ENCODE data around the gene MED26.

MED26 gene

DNA sequence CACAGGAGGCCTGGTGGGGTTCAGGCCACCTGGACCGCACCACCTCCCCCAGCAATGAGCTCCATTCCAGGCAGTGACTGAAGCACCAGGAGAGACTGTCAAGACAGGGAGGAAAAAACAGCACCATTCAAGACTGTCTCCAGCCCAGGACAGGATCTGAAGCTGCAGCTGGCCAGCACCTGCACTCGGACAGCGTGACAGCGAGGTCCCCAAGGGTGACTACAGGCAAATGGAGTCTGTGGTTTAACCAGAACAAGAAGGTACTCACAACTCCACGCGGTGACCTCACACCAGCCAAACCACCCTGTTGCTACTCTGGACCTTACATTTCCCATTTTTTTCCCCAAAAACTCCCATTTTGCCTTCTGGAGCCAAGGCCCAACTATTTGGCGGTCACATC lies 9.8 kb downstream of the MED26 start:
- in situ Hi-C loops (cut with MboI; ENCODE audit: low sequenced_read_pairs) = no loop called here

DNA sequence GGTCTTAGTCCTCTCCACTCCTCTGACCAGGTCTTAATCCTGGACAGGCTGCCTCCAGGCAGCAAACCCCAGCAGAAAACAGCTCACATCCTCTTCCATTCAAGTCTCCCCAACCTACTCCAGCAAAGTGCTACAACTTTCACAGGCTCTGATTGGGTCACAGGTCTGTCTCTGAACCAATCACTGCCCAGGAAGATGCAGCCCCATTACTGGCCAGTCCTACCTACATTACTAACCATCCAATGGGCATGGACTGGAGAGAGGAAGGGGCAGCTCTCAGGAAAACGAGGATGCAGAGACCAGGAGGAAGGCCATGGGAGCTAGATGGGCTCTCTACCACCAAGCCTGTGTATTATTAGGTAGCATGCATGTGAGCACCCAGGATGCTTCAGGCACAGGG lies 12.2 kb downstream of the MED26 start:
- in situ Hi-C loops (cut with MboI; ENCODE audit: low sequenced_read_pairs) = no loop called here

DNA sequence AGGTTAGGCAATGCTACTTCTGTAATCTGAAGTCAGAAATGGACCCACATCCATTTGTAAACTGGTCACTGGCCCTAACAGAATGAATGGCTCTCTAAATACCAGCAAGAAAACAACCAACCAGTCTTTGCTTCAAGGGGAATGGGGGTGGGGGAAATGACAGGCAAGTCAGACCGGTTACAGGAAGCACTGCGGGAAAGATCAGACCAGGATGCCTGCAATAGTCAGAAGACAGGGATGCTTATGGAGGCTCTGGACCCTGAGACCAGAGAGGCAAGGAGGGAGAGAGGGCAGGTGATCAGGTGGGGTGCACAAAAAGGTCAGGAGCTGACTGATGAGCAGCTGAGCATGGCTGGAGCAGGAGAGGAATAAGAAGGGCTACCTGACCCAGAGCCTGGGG lies 13.1 kb downstream of the MED26 start:
- in situ Hi-C loops (cut with MboI; ENCODE audit: low sequenced_read_pairs) = no loop called here

DNA sequence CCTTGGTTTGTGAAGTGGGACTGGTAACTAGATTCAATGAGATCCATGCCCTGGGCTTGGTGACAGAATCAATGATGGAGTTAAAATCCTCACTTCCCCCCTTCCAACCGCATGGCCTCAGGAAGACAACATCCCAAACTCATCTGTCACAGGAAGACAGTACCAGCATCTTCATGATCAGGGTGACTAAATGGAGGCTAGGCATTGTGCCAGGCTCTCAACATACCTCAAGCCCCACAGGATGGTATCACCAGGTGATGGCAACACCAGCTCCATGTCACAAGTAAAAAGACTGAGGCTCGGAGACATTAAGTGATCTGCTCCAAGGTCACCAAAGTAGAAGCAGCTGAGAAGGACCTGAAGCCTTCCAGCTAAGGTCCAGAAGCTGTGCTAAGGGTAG lies 14.2 kb downstream of the MED26 start:
- in situ Hi-C loops (cut with MboI; ENCODE audit: low sequenced_read_pairs) = no loop called here

DNA sequence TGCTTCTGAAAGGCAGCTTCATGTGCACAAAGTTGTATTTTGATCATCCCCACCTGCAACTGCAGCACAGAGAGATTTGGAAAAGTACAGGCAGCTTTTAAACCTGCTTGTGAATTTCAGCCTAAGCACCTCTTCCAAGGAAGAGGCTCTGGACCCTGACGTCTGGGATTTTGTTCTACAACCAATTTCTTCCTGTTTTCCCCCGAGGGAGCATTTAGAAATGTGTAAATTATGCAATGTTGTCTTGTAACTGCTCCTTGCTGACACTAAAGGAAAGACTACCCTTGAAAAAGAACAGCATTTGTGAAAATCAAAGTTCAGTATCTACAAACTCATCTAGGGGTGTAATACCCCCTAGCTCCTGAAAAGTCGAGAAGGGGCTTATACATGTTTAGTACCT lies 15.4 kb downstream of the MED26 start:
- in situ Hi-C loops (cut with MboI; ENCODE audit: low sequenced_read_pairs) = no loop called here

DNA sequence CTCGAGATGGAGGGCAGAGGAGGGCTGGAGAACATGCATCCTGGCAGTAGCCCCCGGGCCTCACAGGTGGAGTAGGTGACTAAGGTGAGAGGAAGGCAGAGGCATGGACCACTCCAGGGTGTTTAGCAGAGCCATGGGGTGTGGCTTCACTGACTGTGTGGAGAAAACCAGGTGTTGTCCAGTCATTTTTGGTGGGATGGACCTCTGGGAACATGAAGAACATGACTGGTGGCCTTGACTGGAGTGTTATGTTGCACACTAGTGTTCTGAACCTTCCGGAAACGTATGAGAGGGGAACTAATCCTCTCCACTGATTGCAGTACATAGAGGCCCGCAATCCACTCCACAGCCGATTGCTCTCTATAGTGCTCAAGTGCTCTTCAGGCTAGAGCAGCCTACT lies 16.9 kb downstream of the MED26 start:
- in situ Hi-C loops (cut with MboI; ENCODE audit: low sequenced_read_pairs) = no loop called here

DNA sequence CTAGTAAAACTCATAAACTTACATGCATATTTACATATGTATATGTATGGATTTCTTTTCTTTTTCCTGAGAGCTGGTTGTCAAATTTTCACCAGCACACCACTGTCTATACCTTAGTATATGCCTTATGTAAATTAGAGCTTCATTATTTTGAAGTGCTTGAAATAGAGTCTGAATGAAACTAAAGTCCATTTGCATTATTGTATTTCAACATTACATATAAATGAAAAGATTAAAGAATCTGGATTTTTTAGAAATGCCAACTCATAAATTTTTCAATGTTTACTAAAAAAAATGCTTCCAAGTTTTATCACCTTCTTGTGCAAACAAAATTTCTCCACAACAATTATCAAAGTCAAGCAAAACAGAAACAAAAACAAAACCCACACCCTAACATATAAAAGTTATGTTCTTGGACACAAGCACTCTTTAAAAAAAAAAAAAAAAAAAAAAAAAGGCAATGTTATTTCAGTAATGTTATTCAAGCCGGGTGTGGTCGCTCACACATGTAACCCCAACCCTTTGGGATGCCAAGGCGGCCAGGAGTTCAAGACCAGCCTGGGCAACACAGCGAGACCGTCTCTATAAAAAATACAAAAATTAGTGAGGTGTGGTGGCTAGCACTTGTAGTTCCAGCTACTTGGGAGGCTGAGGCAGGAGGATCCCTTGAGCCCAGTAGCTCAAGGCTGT lies 18.3 kb downstream of the MED26 start:
- in situ Hi-C loops (cut with MboI; ENCODE audit: low sequenced_read_pairs) = no loop called here

DNA sequence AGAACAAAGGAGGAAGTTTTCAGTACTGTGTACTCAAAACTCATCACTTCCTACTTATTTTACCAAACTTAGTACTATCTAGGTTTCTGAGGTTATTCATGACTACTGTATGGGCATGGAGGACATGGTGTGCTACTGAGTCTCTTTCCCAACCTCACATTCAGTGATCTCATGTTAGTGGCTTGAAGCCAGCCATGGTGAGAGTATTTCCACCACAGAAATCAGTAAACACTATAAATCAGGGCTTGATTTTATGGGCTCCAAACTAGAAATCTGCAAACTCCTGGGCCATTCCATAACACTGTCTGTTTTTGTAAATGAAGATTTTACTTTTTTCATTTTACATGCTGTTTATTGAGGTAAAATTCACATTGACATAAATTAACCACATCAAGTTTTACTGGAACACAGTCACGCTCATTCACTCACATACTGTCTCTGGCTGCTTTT lies 19.7 kb downstream of the MED26 start:
- in situ Hi-C loops (cut with MboI; ENCODE audit: low sequenced_read_pairs) = no loop called here

DNA sequence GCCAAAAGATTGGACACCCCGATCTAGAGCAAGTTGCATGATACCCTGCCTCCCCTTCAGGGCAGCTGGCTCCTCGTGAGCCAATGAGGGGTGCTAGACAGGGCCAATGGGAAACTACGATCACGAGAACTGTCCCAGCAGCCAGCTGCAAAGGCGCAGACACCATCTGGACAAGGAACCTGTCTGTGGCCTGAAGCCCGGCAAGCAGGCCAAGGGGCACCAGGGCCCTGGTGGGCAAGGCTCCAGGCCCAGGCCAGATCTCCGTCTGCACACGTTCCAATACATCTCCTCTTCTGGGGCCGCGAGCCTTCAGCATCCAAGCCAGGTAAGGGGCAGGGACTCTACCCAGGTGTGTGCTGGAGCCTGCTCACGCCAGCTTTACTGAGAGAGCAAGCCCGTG lies 20.2 kb downstream of the MED26 start:
- in situ Hi-C loops (cut with MboI; ENCODE audit: low sequenced_read_pairs) = no loop called here

DNA sequence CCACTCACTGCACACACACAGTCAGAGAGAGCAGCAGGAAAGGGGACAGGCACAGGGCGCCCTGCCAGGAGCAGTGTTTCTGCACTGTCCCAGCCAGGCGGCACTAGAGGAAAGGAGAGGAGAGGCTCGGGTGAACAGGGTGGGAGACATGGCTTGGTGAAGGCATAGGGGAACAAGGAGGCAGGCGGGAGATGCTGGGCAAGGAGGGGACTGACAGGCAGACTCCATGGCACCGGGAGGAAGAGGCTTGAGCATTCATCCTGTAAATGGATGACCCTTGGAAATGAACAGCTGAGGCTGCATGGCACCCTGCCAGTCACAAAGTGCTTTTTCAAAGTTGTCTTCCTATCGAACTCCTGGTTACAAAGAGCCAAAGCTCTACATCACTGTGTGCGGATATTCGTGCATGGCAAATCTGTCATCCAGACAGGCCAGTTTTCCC lies 22.4 kb downstream of the MED26 start:
- in situ Hi-C loops (cut with MboI; ENCODE audit: low sequenced_read_pairs) = no loop called here

DNA sequence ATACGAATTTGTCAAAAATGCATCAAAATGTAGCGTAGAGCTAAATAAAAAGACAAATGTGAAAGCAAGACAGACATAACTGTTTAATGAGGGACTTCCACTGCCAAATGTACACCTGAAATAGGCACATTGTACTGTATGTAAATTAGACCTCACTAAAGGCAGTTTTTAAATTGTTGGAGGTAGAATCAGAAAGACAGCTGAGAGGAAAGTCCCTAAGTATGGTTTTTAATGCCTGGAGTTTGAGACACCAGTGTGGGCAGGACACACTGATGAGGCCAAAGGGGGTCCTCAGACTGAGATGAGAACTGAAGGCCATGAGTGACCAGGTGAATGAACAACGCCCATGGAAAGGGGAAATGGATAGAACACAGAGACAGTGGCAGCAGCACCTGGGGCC lies 22.9 kb downstream of the MED26 start:
- in situ Hi-C loops (cut with MboI; ENCODE audit: low sequenced_read_pairs) = no loop called here

DNA sequence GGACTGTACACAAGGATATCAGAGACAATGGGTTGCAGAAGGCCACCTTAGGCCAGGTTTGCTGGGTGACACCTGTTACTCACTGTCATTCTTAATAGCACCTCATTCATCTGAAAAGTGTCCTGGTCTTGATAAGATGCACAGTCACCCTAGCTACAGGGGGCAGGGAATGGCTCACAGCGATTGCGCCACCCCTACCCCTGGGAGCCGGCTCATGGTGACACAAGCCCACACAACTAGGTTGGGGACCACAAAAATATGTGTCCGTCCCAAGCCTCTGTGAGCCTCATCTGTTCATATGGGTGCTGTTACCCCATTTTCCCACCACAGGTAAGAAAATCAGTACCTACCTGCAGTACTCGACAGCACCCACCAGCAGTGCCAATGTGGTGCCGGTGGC lies 23.4 kb downstream of the MED26 start:
- in situ Hi-C loops (cut with MboI; ENCODE audit: low sequenced_read_pairs) = no loop called here

DNA sequence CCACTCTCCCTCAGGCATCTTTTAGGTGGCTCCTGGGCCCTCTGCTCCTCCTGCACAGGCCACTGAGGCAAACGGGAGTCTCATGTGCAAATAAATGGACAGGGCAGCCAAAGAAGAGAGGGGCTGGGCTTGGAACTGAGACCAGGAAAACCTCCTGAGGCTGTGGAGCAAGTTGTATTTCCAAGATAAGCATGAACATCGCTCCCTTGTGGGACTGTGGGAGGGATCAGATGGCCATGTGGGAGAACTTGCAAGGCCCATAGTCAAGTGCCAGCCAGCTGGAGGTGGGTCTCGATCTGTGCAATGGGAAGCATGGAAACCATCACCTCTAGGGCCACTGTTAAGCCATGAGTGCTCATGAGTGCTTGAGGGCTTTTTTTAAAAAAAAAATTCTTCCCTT lies 24.9 kb downstream of the MED26 start:
- in situ Hi-C loops (cut with MboI; ENCODE audit: low sequenced_read_pairs) = no loop called here

DNA sequence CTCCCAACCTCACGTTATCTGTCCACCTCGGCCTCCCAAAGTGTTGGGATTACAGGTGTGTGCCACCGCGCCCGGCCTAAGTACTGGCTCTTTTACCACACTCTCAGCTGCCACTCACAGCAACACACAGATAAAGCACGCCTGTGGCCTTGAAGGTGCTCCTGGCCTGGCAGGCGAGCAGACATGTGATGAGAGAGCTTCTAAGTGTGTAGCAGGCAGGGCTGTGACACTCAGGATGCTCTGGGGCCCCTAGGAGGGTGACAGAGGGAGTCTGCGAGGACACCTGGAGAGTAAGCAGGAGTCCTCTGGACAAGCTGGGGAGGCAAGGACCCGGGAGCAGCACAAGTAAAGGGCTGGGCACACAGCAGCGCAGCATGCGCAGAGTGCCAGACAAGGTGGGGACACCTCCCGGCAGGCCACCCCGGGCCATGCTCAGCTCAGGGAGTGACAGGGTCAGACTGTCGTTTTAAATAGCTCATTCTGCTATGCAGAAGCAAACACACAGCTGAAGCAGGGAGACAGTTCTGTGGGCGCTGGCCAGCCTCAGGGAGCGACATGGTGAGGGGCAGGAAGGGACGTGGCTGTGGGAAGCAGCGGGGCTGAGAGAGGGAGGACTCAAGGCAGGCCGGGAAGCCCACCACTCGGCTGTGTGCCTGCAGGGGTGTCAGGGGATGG lies 26.5 kb downstream of the MED26 start:
- in situ Hi-C loops (cut with MboI; ENCODE audit: low sequenced_read_pairs) = no loop called here

DNA sequence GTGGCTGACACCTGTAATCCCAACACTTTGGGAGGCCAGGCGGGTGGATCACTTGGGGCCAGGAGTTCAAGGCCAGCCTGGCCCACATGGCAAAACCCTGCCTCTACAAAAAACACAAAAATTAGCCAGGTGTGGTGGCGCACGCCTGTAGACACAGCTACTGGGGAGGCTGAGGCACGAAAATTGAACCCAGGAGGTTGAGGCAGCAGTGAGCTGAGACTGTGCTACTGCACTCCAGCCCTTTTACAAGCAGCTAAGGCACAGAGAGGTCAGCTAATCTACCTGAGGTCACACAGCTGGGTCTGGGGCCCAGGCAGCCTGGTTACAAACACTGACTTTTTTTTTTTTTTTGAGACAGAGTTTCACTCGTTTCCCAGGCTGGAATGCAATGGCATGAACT lies 27.2 kb downstream of the MED26 start:
- in situ Hi-C loops (cut with MboI; ENCODE audit: low sequenced_read_pairs) = no loop called here

DNA sequence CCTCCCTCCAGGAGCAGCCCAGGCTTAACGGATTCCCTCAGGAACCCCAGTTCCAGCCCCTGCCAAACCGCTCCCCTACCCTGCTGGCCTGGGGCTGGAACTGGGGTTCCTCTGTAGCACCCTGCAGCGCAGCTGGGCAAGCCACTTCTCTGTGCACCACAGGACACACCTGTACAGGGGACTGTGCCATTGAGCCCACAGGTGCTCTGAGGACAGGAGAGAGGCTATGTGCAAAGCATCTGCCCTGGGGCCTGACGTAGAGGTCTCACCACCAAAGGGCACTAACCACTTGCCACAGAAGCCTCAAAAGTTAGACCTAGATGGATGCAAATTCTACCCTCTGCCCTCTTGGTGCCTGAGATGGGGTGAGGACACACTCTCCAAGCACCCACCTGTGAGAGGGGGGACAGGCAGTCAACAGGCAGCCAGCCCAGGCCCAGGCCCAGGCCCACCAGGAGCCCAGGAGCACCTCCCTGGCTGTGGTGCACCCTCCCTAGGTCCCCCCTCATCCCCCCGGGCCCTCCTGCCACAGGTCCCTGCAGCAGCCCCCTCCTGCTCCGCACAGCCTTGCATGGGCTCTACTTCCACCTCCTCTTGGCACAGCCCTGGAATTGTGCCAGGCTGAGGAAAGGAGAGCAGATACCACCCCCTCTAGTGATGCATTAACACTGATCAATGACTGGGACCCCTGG lies 28.2 kb downstream of the MED26 start:
- in situ Hi-C loops (cut with MboI; ENCODE audit: low sequenced_read_pairs) = no loop called here

DNA sequence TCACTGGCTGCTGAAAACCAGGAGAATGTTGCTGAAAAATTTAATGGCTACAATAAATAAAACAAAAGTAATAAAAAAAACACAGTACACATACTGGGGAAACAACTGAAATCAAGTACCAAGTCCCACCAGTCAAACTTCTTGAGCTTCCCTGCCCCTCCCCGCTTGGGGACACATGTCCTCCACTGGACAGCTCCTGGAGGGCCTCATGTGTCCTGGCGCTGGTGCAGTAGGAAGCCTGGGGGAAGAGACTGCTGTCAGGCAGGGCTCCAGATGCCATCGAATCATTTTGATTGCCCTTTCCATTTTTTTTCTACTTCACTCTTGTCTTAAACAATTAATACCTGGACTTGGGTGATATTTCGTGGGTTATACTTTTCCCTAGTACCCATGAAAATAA lies 29.2 kb downstream of the MED26 start:
- in situ Hi-C loops (cut with MboI; ENCODE audit: low sequenced_read_pairs) = no loop called here

DNA sequence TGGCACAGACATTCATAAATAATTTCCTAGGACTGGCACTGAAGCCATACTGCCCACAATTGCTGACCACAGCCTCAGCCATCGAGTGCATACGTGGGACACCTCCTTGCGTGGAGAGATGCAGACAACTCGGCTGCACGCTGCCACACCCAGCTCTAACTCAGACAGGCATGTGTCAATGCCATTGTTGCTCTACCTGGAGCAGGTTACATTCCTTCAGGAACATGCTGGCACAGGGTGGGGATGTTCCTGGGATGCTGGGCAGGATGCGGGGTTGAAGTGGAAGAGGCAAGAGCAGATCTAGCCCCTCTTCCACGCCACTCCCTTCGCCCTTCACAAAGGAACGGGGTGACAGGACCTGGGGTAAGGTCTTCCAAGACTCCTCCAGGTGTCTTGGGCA lies 31.6 kb downstream of the MED26 start:
- in situ Hi-C loops (cut with MboI; ENCODE audit: low sequenced_read_pairs) = no loop called here

DNA sequence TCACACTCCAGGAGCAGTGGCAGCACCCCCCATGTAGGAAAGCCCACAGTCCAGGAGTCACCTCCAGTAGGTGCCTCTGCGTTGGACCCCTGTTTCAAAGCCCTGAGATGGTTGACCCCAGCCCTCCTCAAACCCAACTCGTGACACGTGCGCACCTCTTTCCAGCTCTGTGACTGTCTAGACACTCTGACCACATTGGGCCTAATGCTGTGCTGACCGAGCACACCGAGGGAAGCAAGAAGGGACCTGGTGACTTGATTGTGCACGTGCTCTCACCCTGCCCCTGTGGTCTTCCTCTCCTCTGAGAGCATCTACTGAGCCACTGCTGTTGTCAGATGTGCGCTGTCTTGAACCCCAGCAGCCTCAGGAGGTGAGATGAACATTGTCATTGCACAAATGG lies 32.9 kb downstream of the MED26 start:
- in situ Hi-C loops (cut with MboI; ENCODE audit: low sequenced_read_pairs) = no loop called here

DNA sequence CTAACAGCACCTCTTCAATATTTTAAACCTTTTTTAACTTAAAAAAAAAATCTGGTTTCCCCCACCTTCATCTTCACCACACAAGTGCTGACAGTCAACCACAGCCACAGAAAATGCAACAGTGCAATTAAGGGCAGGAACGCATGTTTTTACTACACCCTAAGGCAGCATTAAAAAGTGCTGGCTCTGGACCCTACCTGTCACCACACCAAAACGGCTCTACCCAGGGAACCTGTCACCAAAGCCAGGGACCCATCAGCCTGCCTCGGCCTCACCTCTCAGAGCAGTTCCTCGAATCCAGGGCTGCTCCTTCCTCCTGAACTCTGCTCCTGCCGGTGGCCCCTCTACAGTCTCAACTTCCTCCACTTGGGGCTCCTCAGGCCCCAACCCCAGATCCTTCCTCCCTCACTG lies 33.3 kb downstream of the MED26 start:
- in situ Hi-C loops (cut with MboI; ENCODE audit: low sequenced_read_pairs) = no loop called here

DNA sequence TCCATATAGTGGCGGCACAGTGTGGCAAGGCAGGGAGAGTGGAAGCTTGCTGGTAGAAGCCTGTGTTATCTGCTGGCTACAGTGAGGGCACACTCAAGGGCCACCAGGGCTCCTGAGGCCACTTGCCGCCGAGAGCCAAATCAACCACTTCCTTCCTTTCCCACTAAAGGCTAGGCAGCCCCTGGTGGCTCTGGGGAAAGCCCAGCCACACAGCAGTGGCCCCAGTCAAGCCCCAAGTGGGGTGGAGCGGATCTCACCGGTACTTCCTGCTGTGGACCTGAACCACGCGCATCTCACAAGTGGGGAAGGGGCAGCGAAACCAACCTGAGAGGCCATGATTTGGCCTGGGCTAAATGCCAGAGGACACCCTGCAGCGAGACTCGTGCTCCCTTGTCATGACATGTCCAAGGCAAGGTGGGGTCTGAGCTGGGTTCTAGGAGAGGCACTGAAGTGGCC lies 33.8 kb downstream of the MED26 start:
- in situ Hi-C loops (cut with MboI; ENCODE audit: low sequenced_read_pairs) = no loop called here

DNA sequence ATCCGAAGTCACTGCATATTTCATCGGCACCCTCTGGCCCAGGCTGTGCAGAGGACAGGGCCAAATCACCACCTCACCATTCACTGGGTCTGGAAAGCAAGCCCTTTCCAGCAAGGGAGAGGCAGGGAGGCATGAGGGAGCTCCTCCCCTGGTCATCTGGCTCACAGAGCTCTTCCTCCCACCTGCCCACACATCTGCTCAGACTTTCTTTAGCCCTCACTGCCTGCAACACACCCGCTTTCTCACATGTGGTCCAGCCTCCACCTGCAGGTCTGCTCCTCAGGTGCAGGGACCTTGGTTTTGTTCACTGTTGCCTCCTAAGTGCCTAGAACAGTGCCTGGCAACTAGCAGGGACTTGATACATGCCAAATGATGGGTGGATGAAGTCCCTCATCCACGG lies 34.8 kb downstream of the MED26 start:
- in situ Hi-C loops (cut with MboI; ENCODE audit: low sequenced_read_pairs) = no loop called here
